ENCODE data around the gene DLG5. TPM values are rescaled to one million over a fixed set of nuclear protein-coding genes. Genes with fewer than 3 reads are reported as not detected.

Gene DLG5
- total RNA-seq, 1 donor from 2014 or later, result 22.2 TPM

DNA sequence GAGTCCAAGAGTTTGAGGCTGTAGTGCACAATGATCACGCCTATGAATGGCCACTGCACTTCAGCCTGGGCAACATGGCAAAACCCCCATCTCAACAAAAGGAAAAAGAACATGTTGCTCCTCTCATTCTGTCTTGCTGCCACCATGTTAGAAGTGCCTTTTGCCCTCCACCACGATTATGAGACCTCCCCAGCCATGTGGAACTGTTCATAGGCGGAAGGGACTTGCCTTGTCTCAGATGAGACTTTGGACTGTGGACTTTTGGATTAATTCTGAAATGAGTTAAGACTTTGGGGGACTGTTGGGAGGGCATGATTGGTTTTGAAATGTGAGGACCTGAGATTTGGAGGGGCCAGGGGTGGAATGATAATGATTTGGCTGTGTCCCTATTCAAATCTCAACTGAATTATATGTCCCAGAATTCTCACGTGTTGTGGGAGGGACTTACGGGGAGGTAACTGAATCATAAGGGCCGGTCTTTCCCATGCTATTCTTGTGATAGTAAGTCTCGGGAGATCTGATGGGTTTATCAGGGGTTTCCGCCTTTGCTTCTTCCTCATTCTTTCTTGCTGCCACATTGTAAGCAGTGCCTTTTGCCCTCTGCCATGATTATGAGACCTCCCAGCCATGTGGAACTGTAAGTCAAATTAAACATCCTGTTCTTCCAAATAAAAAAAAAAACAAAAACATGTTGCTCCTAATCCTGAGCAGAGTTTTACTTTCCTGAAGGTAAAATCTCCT lies 22.3 kb downstream of the DLG5 start:
- Histone ChIP-seq H3F3A (ENCODE audit: low read depth) (no peaks in the 10 kb centered on the region), H3K27me3 (no peaks in the 10 kb centered on the region), H3K9me3 (ENCODE audit: low read depth) (no peaks in the 10 kb centered on the region), H4K20me1 (ENCODE audit: low read depth) (peaks cover 64% of the 10 kb centered on the region), H3K36me3 (no peaks in the 10 kb centered on the region), H3K9ac (no peak overlapping the region), H3K4me2 (no peak overlapping the region), H3K4me1 (peaks cover 13% of the 10 kb centered on the region), H3K79me2 (ENCODE audit: low read depth) (peaks cover 93% of the 10 kb centered on the region), H3K4me3 (no peak overlapping the region), H2AFZ (replicated peaks) (no peak overlapping the region), H3K27ac (no peak overlapping the region)
- peaks cover 37% of the 10 kb centered on the region for H3K4me1 Mint-ChIP-seq
- DNase-seq (ENCODE audit: low spot score), result no peak
- peaks cover 2% of the 10 kb centered on the region for H3K27me3 Mint-ChIP-seq (ENCODE audit: insufficient read depth, low read depth)
- no peaks in the 10 kb centered on the region for H3K9me3 Mint-ChIP-seq
- no peak overlapping the region for H3K4me3 Mint-ChIP-seq
- H3K27ac Mint-ChIP-seq, result no peak overlapping the region
- no peak for TF ChIP-seq EZH2phosphoT487 (IDR thresholded peaks at IDR 0.05)
- TF ChIP-seq EZH2 (IDR thresholded peaks at IDR 0.05), result no peak
- TF ChIP-seq, protein P1, sequence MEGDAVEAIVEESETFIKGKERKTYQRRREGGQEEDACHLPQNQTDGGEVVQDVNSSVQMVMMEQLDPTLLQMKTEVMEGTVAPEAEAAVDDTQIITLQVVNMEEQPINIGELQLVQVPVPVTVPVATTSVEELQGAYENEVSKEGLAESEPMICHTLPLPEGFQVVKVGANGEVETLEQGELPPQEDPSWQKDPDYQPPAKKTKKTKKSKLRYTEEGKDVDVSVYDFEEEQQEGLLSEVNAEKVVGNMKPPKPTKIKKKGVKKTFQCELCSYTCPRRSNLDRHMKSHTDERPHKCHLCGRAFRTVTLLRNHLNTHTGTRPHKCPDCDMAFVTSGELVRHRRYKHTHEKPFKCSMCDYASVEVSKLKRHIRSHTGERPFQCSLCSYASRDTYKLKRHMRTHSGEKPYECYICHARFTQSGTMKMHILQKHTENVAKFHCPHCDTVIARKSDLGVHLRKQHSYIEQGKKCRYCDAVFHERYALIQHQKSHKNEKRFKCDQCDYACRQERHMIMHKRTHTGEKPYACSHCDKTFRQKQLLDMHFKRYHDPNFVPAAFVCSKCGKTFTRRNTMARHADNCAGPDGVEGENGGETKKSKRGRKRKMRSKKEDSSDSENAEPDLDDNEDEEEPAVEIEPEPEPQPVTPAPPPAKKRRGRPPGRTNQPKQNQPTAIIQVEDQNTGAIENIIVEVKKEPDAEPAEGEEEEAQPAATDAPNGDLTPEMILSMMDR (IDR thresholded peaks at IDR 0.05), result no peak
- peaks cover 20% of the 10 kb centered on the region for H3K36me3 Mint-ChIP-seq

DNA sequence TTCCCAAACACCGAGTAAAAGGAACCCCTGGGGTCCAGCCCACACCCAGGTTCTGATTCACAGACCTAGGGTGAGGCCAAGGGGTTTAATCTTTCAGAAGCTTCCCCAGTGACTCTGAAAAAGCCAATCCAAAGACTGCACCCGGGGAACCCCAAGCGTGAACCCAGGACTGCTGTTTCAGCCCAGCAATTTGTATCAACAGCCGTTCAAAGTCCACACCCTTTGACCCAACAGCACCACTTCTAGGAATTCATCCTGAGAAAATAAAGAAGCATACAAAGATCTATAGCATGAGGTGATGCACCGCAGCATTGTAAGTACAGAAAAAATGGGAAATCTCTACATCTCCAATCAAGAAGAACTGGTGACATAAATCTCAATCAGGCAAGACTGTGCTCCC lies 24.4 kb downstream of the DLG5 start:
- H3K9me3 Mint-ChIP-seq, result no peaks in the 10 kb centered on the region
- Histone ChIP-seq H4K20me1 (ENCODE audit: low read depth) (peaks cover 63% of the 10 kb centered on the region), H3K9ac (no peak overlapping the region), H3K27ac (no peak overlapping the region), H3K4me2 (no peak overlapping the region), H3K4me1 (peaks cover 16% of the 10 kb centered on the region), H3K36me3 (no peaks in the 10 kb centered on the region), H3K27me3 (no peaks in the 10 kb centered on the region), H3F3A (ENCODE audit: low read depth) (no peaks in the 10 kb centered on the region), H3K9me3 (ENCODE audit: low read depth) (no peaks in the 10 kb centered on the region), H3K79me2 (ENCODE audit: low read depth) (peaks cover 93% of the 10 kb centered on the region), H2AFZ (replicated peaks) (no peak overlapping the region), H3K4me3 (no peak overlapping the region)
- H3K4me3 Mint-ChIP-seq, result no peak overlapping the region
- TF ChIP-seq EZH2phosphoT487 (IDR thresholded peaks at IDR 0.05) (no peak), EZH2 (IDR thresholded peaks at IDR 0.05) (no peak)
- TF ChIP-seq, protein P1 (IDR thresholded peaks at IDR 0.05), result no peak
- no peak for DNase-seq (ENCODE audit: low spot score)
- peaks cover 36% of the 10 kb centered on the region for H3K4me1 Mint-ChIP-seq
- peaks cover 2% of the 10 kb centered on the region for H3K27me3 Mint-ChIP-seq (ENCODE audit: insufficient read depth, low read depth)
- no peak overlapping the region for H3K27ac Mint-ChIP-seq
- H3K36me3 Mint-ChIP-seq, result peaks cover 17% of the 10 kb centered on the region

DNA sequence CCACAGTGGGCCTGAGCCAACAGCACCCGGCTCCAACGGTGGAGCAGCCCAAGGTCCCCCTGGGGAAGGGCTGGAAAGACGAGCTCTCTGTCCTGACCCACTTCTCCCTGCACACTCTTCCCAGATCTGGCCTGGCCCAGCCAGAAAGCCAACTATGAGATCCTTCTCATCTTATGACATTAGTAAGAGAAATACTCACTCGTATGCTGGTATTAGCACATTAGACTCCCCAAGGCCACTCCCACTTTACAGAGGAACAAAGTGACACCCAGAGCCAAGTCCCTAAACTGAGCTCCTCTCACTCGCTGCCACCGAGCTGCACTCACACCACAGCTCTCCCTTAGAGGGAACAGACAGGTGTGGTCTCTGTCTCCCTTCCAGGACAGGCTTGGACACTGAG lies 24.8 kb downstream of the DLG5 start:
- Histone ChIP-seq H3K4me1 (peaks cover 16% of the 10 kb centered on the region), H3K9me3 (ENCODE audit: low read depth) (no peaks in the 10 kb centered on the region), H3K27me3 (no peaks in the 10 kb centered on the region), H3F3A (ENCODE audit: low read depth) (no peaks in the 10 kb centered on the region), H3K4me3 (no peak overlapping the region), H2AFZ (replicated peaks) (no peak overlapping the region), H4K20me1 (ENCODE audit: low read depth) (peaks cover 58% of the 10 kb centered on the region), H3K9ac (no peak overlapping the region), H3K4me2 (no peak overlapping the region), H3K36me3 (no peaks in the 10 kb centered on the region), H3K27ac (no peak overlapping the region), H3K79me2 (ENCODE audit: low read depth) (peaks cover 93% of the 10 kb centered on the region)
- H3K27ac Mint-ChIP-seq, result peak overlapping the region; percentile 39
- H3K4me3 Mint-ChIP-seq, result no peak overlapping the region
- H3K4me1 Mint-ChIP-seq, result peaks cover 34% of the 10 kb centered on the region
- peaks cover 15% of the 10 kb centered on the region for H3K36me3 Mint-ChIP-seq
- H3K9me3 Mint-ChIP-seq, result no peaks in the 10 kb centered on the region
- H3K27me3 Mint-ChIP-seq (ENCODE audit: insufficient read depth, low read depth), result peaks cover 2% of the 10 kb centered on the region
- DNase-seq (ENCODE audit: low spot score), result no peak
- TF ChIP-seq EZH2 (IDR thresholded peaks at IDR 0.05) (no peak), EZH2phosphoT487 (IDR thresholded peaks at IDR 0.05) (no peak)
- TF ChIP-seq, protein P1 (IDR thresholded peaks at IDR 0.05), result no peak
